ENCODE data around the gene TRMT5.

Gene TRMT5

GRCh38 chr14:61025251-61026223 lies 44.7 kb upstream of the TRMT5 start:
- TF ChIP-seq ZNF70 (CRISPR knock-in tag; IDR thresholded peaks at IDR 0.05) (no peak), TCF4 (CRISPR knock-in tag; IDR thresholded peaks at IDR 0.05; ENCODE audit: borderline replicate concordance) (no peak), ZNF565 (CRISPR knock-in tag; conservative IDR thresholded peaks at IDR 0.05; ENCODE audit: low read depth) (no peak), TOX (CRISPR knock-in tag; IDR thresholded peaks at IDR 0.05; ENCODE audit: borderline replicate concordance) (no peak), CSRNP3 (CRISPR knock-in tag; IDR thresholded peaks at IDR 0.05) (no peak), ZFP3 (CRISPR knock-in tag; IDR thresholded peaks at IDR 0.05) (no peak)
- TF ChIP-seq, protein P1, sequence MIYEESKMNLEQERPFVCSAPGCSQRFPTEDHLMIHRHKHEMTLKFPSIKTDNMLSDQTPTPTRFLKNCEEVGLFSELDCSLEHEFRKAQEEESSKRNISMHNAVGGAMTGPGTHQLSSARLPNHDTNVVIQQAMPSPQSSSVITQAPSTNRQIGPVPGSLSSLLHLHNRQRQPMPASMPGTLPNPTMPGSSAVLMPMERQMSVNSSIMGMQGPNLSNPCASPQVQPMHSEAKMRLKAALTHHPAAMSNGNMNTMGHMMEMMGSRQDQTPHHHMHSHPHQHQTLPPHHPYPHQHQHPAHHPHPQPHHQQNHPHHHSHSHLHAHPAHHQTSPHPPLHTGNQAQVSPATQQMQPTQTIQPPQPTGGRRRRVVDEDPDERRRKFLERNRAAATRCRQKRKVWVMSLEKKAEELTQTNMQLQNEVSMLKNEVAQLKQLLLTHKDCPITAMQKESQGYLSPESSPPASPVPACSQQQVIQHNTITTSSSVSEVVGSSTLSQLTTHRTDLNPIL (CRISPR knock-in tag; IDR thresholded peaks at IDR 0.05; ENCODE audit: low read depth), result no peak
- peak; percentile 91 for ATAC-seq

GRCh38 chr14:61019537-61019936 lies 38.7 kb upstream of the TRMT5 start:
- no peak for ATAC-seq
- TF ChIP-seq CSDC2 (CRISPR knock-in tag; IDR thresholded peaks at IDR 0.05) (no peak), ZNF70 (CRISPR knock-in tag; IDR thresholded peaks at IDR 0.05) (no peak), ZNF8 (CRISPR knock-in tag; IDR thresholded peaks at IDR 0.05) (no peak), BACH2 (CRISPR knock-in tag; IDR thresholded peaks at IDR 0.05; ENCODE audit: borderline replicate concordance) (no peak), ZFP30 (CRISPR knock-in tag; IDR thresholded peaks at IDR 0.05) (no peak), ESRRG (CRISPR knock-in tag; IDR thresholded peaks at IDR 0.05) (no peak), ZNF565 (CRISPR knock-in tag; conservative IDR thresholded peaks at IDR 0.05; ENCODE audit: low read depth) (no peak), RARB (CRISPR knock-in tag; IDR thresholded peaks at IDR 0.05) (no peak)
- TF ChIP-seq, protein P1 (CRISPR knock-in tag; IDR thresholded peaks at IDR 0.05; ENCODE audit: low read depth), result no peak

DNA sequence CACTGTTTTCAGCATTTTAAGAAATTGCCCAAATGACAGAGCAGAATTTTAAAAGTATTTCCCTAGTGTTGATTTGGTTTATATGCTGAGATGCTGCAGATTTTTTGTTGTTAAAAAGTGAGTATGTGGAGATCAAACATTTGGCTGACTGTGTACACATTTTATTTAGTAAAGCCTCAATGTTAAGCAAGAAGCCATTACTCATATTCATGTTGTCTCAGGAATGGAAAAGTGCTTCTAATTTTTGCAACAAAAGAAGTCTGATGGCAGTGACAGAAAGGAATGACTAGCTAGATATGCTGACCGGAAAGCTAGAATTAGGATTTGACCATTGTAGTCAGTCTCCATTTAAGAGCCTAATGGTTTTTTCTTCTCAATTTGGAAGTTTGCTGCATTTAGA lies 22.7 kb upstream of the TRMT5 start:
- no peak for TF ChIP-seq TOX (CRISPR knock-in tag; IDR thresholded peaks at IDR 0.05; ENCODE audit: borderline replicate concordance)
- no peak for TF ChIP-seq ZFP30 (CRISPR knock-in tag; IDR thresholded peaks at IDR 0.05)
- no peak for TF ChIP-seq ISL1 (CRISPR knock-in tag; IDR thresholded peaks at IDR 0.05)
- no peak for TF ChIP-seq ZNF70 (CRISPR knock-in tag; IDR thresholded peaks at IDR 0.05)
- TF ChIP-seq PPARA (CRISPR knock-in tag; IDR thresholded peaks at IDR 0.05; ENCODE audit: borderline replicate concordance), result no peak
- TF ChIP-seq TCF4 (CRISPR knock-in tag; IDR thresholded peaks at IDR 0.05; ENCODE audit: borderline replicate concordance), result no peak
- TF ChIP-seq, protein P2, sequence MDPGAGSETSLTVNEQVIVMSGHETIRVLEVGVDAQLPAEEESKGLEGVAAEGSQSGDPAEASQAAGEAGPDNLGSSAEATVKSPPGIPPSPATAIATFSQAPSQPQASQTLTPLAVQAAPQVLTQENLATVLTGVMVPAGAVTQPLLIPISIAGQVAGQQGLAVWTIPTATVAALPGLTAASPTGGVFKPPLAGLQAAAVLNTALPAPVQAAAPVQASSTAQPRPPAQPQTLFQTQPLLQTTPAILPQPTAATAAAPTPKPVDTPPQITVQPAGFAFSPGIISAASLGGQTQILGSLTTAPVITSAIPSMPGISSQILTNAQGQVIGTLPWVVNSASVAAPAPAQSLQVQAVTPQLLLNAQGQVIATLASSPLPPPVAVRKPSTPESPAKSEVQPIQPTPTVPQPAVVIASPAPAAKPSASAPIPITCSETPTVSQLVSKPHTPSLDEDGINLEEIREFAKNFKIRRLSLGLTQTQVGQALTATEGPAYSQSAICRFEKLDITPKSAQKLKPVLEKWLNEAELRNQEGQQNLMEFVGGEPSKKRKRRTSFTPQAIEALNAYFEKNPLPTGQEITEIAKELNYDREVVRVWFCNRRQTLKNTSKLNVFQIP (CRISPR knock-in tag; IDR thresholded peaks at IDR 0.05; ENCODE audit: borderline replicate concordance, low read depth), result no peak
- TF ChIP-seq ZFP3 (CRISPR knock-in tag; IDR thresholded peaks at IDR 0.05), result no peak
- TF ChIP-seq GLIS3 (CRISPR knock-in tag; IDR thresholded peaks at IDR 0.05), result no peak
- TF ChIP-seq CSDC2 (CRISPR knock-in tag; IDR thresholded peaks at IDR 0.05), result no peak
- TF ChIP-seq, protein P3, sequence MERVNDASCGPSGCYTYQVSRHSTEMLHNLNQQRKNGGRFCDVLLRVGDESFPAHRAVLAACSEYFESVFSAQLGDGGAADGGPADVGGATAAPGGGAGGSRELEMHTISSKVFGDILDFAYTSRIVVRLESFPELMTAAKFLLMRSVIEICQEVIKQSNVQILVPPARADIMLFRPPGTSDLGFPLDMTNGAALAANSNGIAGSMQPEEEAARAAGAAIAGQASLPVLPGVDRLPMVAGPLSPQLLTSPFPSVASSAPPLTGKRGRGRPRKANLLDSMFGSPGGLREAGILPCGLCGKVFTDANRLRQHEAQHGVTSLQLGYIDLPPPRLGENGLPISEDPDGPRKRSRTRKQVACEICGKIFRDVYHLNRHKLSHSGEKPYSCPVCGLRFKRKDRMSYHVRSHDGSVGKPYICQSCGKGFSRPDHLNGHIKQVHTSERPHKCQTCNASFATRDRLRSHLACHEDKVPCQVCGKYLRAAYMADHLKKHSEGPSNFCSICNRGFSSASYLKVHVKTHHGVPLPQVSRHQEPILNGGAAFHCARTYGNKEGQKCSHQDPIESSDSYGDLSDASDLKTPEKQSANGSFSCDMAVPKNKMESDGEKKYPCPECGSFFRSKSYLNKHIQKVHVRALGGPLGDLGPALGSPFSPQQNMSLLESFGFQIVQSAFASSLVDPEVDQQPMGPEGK (CRISPR knock-in tag; IDR thresholded peaks at IDR 0.05; ENCODE audit: borderline replicate concordance), result no peak
- no peak for TF ChIP-seq BACH2 (CRISPR knock-in tag; IDR thresholded peaks at IDR 0.05; ENCODE audit: borderline replicate concordance)
- TF ChIP-seq ZNF8 (CRISPR knock-in tag; IDR thresholded peaks at IDR 0.05), result no peak
- TF ChIP-seq RARB (CRISPR knock-in tag; IDR thresholded peaks at IDR 0.05), result no peak
- no peak for TF ChIP-seq ARNTL (CRISPR knock-in tag; IDR thresholded peaks at IDR 0.05; ENCODE audit: borderline replicate concordance, low read depth)
- TF ChIP-seq TSHZ2 (CRISPR knock-in tag; IDR thresholded peaks at IDR 0.05), result no peak
- ATAC-seq, result no peak
